Measurements from ENCODE around the gene FBN3.

Gene FBN3

DNA sequence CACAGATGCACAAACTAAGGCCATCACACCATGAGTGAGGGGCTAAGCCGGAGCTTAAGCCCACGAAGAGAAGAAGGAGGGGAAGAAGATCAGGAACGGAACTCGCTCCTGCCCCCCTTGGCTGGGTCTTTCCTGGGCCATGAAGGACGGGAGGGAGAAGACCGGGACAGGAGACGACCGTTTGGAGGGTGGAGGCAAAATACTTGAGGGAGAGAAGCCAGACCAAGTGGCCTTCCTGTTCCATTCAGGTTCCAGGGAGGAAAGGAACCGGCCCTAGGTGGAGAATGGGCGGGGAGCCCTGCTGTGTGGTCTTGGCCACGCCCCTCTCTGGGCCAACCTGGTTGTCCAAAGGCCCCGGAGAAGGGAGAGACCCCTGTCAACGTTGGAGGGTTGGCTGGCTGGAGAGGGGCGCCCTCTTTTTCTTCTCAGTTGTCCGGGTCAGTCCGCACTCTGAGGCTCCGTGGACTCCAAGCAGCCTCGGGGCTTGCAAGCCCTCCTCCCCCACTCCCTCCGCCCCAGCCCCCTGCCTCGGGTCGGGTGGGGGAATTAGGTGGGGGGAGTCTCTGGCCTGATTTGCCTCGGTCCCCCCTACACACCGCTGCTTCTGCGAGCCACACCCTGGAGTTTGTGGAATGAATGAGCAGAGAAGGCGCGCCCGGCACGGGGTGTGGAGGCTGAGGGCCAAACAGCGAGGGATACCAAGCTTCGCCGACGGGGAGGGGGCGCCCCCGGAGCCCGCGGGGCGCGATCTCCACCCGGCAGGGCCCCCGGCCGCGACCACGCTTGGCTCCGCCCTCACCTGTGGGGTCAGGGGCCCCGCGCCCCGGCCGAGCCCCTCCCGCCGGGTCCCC is 757 bp downstream of the FBN3 start:
- Histone ChIP-seq H3K9ac (no peak overlapping the region), H3K9me3 (no peaks in the 10 kb centered on the region), H3K4me3 (peak overlapping the region; percentile 57), H3K4me2 (peak overlapping the region; percentile 72), H3K27me3 (peaks cover 76% of the 10 kb centered on the region), H3K27ac (no peak overlapping the region), H3K4me1 (peaks cover 13% of the 10 kb centered on the region; the same call in 1 of the 2 replicates), H3K36me3 (no peaks in the 10 kb centered on the region), H4K20me1 (0 out of 2 replicates have a peak, but pooled peaks cover 27% of the 10 kb centered on the region)
- no peak for TF ChIP-seq Cebpa-rat (IDR thresholded peaks at IDR 0.05)

DNA sequence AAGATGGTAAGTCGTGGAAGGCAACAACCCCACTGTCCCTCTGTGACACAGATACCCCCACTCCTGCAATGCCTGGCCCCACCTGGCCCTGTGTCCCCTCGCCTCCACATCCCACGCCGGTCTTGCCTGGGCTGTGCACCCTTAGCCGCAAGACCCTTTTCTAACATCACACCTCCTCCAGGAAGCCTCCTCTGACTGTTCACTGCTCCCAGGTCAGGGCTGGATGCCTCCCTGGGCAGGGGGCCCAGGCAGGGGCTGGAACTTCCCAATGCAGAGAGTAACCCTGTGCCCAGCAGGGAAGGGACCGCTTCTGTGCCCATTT is 1.3 kb downstream of the FBN3 start:
- no peak overlapping the region for H3K4me2 ChIP-seq
- peaks cover 71% of the 10 kb centered on the region for H3K27me3 ChIP-seq

DNA sequence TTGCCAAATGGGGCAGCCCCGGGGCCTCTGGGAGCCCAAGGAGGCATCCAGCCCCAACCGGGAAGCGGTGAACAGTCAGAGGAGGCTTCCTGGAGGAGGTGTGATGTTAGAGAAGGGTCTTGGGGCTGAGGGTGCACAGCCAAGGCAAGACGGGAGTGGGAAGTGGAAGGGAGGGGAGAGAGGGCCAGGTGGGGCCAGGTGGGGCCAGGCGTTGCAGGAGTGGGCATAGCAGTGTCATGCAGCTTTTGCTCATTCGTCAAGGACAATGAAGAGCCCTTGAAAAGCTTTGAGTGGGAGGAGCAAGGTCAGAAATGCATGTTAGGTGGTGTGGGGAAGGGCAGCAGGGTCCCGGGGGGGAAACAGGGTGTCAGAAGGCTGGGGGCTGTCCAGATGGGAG is 1.8 kb downstream of the FBN3 start:
- no peaks in the 10 kb centered on the region for H3K36me3 ChIP-seq
- no peak for TF ChIP-seq Cebpa-rat (IDR thresholded peaks at IDR 0.05)
- H3K27me3 ChIP-seq: peaks cover 68% of the 10 kb centered on the region
- H3K4me2 ChIP-seq: no peak overlapping the region
- H4K20me1 ChIP-seq: 0 out of 2 replicates have a peak, but pooled peaks cover 27% of the 10 kb centered on the region
- peaks cover 9% of the 10 kb centered on the region; the same call in 1 of the 2 replicates for H3K4me1 ChIP-seq
- no peak overlapping the region for H3K27ac ChIP-seq
- H3K9ac ChIP-seq: no peak overlapping the region
- no peak overlapping the region for H3K4me3 ChIP-seq
- no peaks in the 10 kb centered on the region for H3K9me3 ChIP-seq

More for the DNA sequence above, 1.3 kb downstream of the FBN3 start:
- H3K9me3 ChIP-seq: no peaks in the 10 kb centered on the region
- H3K4me3 ChIP-seq: no peak overlapping the region
- no peak overlapping the region for H3K27ac ChIP-seq
- 0 out of 2 replicates have a peak, but pooled peaks cover 27% of the 10 kb centered on the region for H4K20me1 ChIP-seq
- H3K36me3 ChIP-seq: no peaks in the 10 kb centered on the region
- no peak for TF ChIP-seq Cebpa-rat (IDR thresholded peaks at IDR 0.05)
- no peak overlapping the region for H3K9ac ChIP-seq
- peaks cover 9% of the 10 kb centered on the region; the same call in 1 of the 2 replicates for H3K4me1 ChIP-seq

DNA sequence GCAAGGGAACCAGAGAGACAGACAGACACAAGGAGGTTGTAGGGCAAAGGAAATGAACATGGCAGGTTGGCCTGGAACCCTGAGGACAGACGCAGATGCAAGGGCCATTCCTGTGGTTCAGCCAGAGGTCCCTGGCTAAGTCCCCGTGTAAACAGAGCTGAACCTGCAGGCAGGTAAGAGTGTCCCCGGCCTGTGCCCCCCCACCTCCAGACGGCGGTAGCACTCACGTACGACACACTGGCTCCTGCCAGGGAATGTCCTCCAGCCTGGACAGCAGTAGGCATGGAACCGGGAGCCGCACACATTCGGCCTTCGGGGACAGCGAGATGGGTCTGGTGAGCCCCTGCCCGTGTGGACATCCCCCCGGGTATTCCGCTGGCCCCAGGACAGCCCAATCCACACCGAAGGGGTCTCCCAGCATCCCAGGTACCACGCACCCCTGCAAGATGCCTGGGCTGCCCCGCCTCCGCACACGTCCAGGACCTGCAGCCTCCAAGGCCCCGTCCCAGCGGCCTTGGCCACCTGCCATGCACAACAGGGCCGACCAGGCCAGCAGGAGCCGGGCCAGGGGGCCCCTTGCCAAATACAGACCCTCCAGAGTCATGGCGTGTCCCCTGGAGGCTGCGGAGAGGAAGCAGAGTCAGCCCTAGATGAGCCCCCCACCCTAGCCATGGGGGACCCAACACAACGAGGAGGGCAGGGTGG is 2.4 kb downstream of the FBN3 start:
- Histone ChIP-seq H3K4me3 (no peak overlapping the region), H3K4me1 (peaks cover 9% of the 10 kb centered on the region; the same call in 1 of the 2 replicates), H3K4me2 (no peak overlapping the region), H3K9ac (no peak overlapping the region), H4K20me1 (0 out of 2 replicates have a peak, but pooled peaks cover 27% of the 10 kb centered on the region), H3K27me3 (peaks cover 65% of the 10 kb centered on the region), H3K36me3 (no peaks in the 10 kb centered on the region), H3K27ac (no peak overlapping the region), H3K9me3 (no peaks in the 10 kb centered on the region)
- TF ChIP-seq Cebpa-rat (IDR thresholded peaks at IDR 0.05): no peak

DNA sequence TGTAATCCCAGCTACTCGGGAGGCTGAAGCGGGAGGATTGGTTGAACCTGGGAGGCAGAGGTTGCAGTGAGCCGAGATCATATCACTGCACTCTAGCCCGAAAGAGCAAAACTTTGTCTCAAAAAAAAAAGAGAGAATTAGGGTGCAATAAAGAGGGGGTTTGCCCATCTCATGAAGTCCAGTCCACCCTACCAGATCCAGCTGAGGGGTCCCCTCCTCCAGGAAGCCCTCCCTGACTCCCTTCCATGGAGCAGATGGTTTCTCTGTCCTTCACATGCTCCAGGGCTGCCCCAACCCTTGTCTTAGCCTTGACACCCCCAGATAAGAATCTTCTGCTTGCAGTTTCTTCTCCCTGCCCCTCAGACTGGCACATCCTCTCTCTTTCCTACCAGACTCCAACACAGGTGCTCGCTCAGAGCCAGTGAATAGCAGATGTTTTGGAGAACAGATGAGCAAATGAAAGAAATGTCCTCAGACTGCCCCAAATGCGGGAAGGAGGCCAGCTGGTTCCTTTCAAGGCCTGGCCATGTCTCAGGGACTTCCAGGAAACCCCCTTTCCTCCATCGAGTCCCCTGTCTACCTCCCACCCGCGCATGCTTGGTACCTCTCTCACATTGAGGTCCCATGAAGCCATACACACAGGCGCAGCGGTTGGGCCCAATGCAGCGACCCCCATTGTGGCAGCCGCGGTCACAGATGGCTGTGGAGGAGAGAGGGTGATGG is 5.0 kb downstream of the FBN3 start:
- TF ChIP-seq Cebpa-rat (IDR thresholded peaks at IDR 0.05): no peak

DNA sequence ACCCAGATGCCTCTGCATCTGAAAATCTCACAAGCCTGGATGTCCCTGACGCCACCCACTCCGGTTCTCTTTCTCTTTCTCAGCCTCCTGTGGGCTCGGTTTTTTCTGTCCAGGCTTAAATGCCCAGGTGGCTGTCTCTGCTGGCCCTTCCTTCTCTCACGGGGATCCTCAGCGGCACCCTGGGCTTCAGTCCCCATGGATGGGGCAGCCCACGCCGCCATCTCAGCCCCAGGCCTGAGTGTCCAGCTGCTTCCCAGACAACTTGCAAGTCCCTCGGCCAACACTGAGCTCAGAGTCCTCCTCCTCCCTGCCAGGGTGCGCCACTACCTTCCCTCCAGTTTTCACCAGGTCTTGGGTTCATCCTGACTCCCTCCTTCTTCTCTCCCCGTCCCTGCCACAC is 6.4 kb downstream of the FBN3 start:
- H4K20me1 ChIP-seq: 0 out of 2 replicates have a peak, but pooled peaks cover 17% of the 10 kb centered on the region
- H3K27me3 ChIP-seq: peaks cover 26% of the 10 kb centered on the region
- no peak overlapping the region for H3K27ac ChIP-seq
- TF ChIP-seq Cebpa-rat (IDR thresholded peaks at IDR 0.05): no peak
- peaks cover 14% of the 10 kb centered on the region for H3K4me1 ChIP-seq
- no peak overlapping the region for H3K4me2 ChIP-seq
- no peaks in the 10 kb centered on the region for H3K36me3 ChIP-seq
- H3K4me3 ChIP-seq: no peak overlapping the region
- H3K9ac ChIP-seq: no peak overlapping the region
- no peaks in the 10 kb centered on the region for H3K9me3 ChIP-seq

More for the DNA sequence above, 5.0 kb downstream of the FBN3 start:
- H3K27ac ChIP-seq: no peak overlapping the region
- no peak overlapping the region for H3K4me3 ChIP-seq
- 0 out of 2 replicates have a peak, but pooled peaks cover 19% of the 10 kb centered on the region for H4K20me1 ChIP-seq
- H3K27me3 ChIP-seq: peaks cover 39% of the 10 kb centered on the region
- H3K9me3 ChIP-seq: no peaks in the 10 kb centered on the region
- H3K36me3 ChIP-seq: no peaks in the 10 kb centered on the region
- H3K9ac ChIP-seq: no peak overlapping the region
- H3K4me2 ChIP-seq: no peak overlapping the region
- H3K4me1 ChIP-seq: peaks cover 16% of the 10 kb centered on the region

DNA sequence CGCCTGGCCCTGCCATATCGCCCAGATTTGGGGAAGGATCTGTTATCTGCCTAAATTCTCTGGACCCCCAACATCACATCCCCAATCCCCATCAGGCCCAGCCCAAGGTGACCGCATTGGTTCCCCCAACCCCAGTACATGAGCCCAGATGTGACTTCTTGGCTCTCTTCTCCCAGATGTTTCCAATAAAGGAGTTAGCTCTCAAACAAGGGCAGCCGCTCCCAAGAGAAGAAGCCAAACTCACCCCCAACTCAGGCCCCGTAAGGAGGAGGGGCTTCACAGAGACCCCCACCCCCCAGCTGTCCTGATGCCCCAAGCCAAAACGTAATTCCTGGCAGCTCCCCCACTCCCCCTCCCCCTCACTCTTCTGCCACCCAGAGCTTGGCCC is 6.9 kb downstream of the FBN3 start:
- no peak overlapping the region for H3K4me3 ChIP-seq
- H3K9me3 ChIP-seq: no peaks in the 10 kb centered on the region
- no peak overlapping the region for H3K27ac ChIP-seq
- TF ChIP-seq Cebpa-rat (IDR thresholded peaks at IDR 0.05): no peak
- H3K27me3 ChIP-seq: peaks cover 20% of the 10 kb centered on the region
- no peak overlapping the region for H3K9ac ChIP-seq
- 0 out of 2 replicates have a peak, but pooled peaks cover 12% of the 10 kb centered on the region for H4K20me1 ChIP-seq
- H3K36me3 ChIP-seq: no peaks in the 10 kb centered on the region
- H3K4me1 ChIP-seq: peaks cover 14% of the 10 kb centered on the region
- no peak overlapping the region for H3K4me2 ChIP-seq

DNA sequence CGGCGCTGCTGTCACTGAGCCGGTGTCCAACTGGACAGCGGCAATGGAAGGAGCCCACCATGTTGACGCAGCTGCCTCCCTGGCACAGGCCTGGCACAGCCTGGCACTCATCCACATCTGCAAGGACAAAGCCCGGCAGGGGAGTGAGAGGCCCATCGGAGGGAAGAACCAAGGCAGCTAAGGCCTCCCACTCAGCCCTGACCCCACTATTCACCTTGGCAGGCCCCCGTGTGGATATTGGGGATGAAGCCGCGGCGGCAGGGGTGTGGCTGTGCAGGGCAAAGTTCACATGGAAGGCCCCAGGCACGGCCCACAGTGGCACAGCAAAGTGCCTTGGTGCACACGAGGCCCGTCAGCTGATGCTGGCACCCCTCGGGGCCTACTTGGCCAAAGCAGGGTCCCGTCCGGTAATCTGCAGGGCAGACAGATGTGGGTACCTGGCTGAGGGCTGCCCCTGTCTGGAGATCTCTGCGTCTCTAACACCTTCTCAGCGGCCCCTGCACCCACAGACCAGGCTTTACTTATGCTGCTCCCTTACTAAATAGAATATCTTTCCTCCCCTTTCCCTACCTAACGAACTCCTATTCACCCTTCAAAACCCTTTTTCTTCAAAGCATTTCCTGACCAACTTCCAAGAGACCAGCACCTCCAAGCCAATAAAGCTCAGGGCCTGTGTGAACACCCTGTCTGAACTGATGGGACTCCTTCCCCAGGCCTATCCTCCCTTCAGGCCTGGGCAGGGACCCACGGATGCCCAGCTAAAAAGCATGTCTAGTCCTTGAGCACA is 7.5 kb downstream of the FBN3 start:
- no peak for TF ChIP-seq Cebpa-rat (IDR thresholded peaks at IDR 0.05)
- no peak overlapping the region for H3K27ac ChIP-seq
- peaks cover 14% of the 10 kb centered on the region for H3K4me1 ChIP-seq
- H4K20me1 ChIP-seq: 0 out of 2 replicates have a peak, but pooled peaks cover 6% of the 10 kb centered on the region
- no peaks in the 10 kb centered on the region for H3K36me3 ChIP-seq
- no peak overlapping the region for H3K4me2 ChIP-seq
- no peaks in the 10 kb centered on the region for H3K9me3 ChIP-seq
- H3K9ac ChIP-seq: no peak overlapping the region
- H3K27me3 ChIP-seq: peaks cover 14% of the 10 kb centered on the region
- no peak overlapping the region for H3K4me3 ChIP-seq

DNA sequence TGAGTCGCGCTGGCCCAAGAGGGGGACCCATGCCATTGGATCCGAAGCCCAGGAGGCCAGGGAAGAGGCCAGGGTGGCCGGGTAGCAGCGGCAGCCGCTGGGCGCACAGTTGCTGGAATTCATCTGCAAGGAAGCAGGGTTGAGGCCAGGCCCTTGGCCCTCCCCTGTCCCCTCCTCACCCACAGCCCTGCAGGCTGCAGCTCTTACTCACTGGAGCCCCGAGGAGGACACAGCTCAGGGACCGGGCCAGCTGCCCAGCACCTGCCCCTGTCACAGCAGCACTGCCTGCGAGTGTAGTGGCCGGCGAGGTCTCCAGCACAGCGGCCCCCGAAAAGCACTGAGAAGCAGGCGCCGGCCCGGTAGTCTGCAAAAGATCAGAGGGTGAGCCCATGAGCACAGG is 11.2 kb downstream of the FBN3 start:
- no peak overlapping the region for H3K4me2 ChIP-seq
- TF ChIP-seq Cebpa-rat (IDR thresholded peaks at IDR 0.05): no peak

More for the DNA sequence above, 11.2 kb downstream of the FBN3 start:
- no peaks in the 10 kb centered on the region for H4K20me1 ChIP-seq
- H3K36me3 ChIP-seq: no peaks in the 10 kb centered on the region
- no peaks in the 10 kb centered on the region for H3K27me3 ChIP-seq
- no peaks in the 10 kb centered on the region for H3K9me3 ChIP-seq
- H3K9ac ChIP-seq: no peak overlapping the region
- H3K4me1 ChIP-seq: peaks cover 10% of the 10 kb centered on the region
- H3K27ac ChIP-seq: no peak overlapping the region
- no peak overlapping the region for H3K4me3 ChIP-seq

Measured in BLaER1 (cell line).